Neural crest cell (in vitro differentiated cells): ENCODE data around the gene WDR93. TPM values are rescaled to one million over a fixed set of nuclear protein-coding genes. Genes with fewer than 3 reads are reported as not detected.

Experiments used
- DNase-seq: peaks from one replicate; pipeline ENCODE4 v3.0.0; 2021; ENCODE audit warnings: low read depth, mixed read lengths, low spot score
- H3K27ac Mint-ChIP-seq: one replicate; pipeline ENCODE4 v1.8.0; 2021; ENCODE audit warnings: mild to moderate bottlenecking, mixed read lengths; ENCODE audit not compliant: unreplicated experiment
- H3K27me3 Mint-ChIP-seq: 2 replicates; pipeline ENCODE4 v1.8.0; 2021; ENCODE audit warnings: low read depth, mild to moderate bottlenecking, mixed read lengths
- H3K36me3 Mint-ChIP-seq: 2 replicates; pipeline ENCODE4 v1.8.0; 2021; ENCODE audit warnings: low read depth, mild to moderate bottlenecking, mixed read lengths
- H3K4me1 Mint-ChIP-seq: 2 replicates; pipeline ENCODE4 v1.8.0; 2021; ENCODE audit warnings: mixed read lengths
- H3K4me3 Mint-ChIP-seq: one replicate; pipeline ENCODE4 v1.8.0; 2021; ENCODE audit warnings: mild to moderate bottlenecking, mixed read lengths
- H3K9me3 Mint-ChIP-seq: 2 replicates; pipeline ENCODE4 v1.8.0; 2021; ENCODE audit warnings: mixed read lengths
- total RNA-seq: library from RNA; stranded (reverse); gene quantifications from 2 replicates; pipeline ENCODE4 v1.2.1, GENCODE V29; 2021
- TF ChIP-seq, protein P1 (sequence below): fragments of 200-600 bp; sonication (generic); conservative IDR thresholded peaks from 2 replicates; pipeline ENCODE4 v1.5.0; 2021; ENCODE audit warnings: antibody characterized with exemption, mild to moderate bottlenecking

WDR93 gene
- total RNA-seq, 1 donor from 2014 or later, result not detected

GRCh38 chr15:89772932-89773583, 82.4 kb downstream of the WDR93 start:
- Mint-ChIP-seq H3K4me3 (no peak overlapping the region), H3K36me3 (no peaks in the 10 kb centered on the region), H3K27me3 (peaks cover 8% of the 10 kb centered on the region), H3K9me3 (no peaks in the 10 kb centered on the region), H3K4me1 (no peaks in the 10 kb centered on the region), H3K27ac (no peak overlapping the region)
- TF ChIP-seq, protein P1, sequence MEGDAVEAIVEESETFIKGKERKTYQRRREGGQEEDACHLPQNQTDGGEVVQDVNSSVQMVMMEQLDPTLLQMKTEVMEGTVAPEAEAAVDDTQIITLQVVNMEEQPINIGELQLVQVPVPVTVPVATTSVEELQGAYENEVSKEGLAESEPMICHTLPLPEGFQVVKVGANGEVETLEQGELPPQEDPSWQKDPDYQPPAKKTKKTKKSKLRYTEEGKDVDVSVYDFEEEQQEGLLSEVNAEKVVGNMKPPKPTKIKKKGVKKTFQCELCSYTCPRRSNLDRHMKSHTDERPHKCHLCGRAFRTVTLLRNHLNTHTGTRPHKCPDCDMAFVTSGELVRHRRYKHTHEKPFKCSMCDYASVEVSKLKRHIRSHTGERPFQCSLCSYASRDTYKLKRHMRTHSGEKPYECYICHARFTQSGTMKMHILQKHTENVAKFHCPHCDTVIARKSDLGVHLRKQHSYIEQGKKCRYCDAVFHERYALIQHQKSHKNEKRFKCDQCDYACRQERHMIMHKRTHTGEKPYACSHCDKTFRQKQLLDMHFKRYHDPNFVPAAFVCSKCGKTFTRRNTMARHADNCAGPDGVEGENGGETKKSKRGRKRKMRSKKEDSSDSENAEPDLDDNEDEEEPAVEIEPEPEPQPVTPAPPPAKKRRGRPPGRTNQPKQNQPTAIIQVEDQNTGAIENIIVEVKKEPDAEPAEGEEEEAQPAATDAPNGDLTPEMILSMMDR, result peak; percentile 59
- no peak for DNase-seq

- Mint-ChIP-seq H3K36me3 (no peaks in the 10 kb centered on the region), H3K4me1 (no peaks in the 10 kb centered on the region), H3K27ac (no peak overlapping the region), H3K27me3 (peaks cover 14% of the 10 kb centered on the region), H3K4me3 (no peak overlapping the region), H3K9me3 (no peaks in the 10 kb centered on the region)
- DNase-seq, result no peak
- TF ChIP-seq, protein P1, result no peak
Observed at GRCh38 chr15:89774492-89774891, 83.9 kb downstream of the WDR93 start.

DNA sequence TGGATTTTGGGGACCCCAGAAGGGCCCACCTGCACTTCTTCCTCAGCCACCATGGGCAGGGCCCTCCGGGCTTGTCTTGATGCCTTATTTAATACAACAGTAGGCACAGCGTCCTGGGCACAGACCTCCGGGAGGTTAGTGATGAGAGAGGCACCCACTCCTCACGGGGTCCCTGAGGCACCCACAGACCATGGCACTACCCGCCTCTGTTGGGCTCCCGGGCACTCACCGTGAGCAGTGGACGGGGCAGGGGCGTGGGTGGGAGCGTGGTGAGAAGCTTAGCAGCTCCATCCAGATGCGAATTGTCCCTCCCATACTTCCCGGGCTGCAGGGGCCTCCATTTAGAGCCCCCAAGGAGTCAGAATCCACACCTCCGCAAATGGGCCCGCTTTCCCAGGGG, 85.2 kb downstream of the WDR93 start:
- Mint-ChIP-seq H3K27me3 (peaks cover 17% of the 10 kb centered on the region), H3K27ac (no peak overlapping the region), H3K36me3 (no peaks in the 10 kb centered on the region), H3K9me3 (no peaks in the 10 kb centered on the region), H3K4me1 (no peaks in the 10 kb centered on the region), H3K4me3 (no peak overlapping the region)
- DNase-seq, result no peak
- TF ChIP-seq, protein P1, result no peak

GRCh38 chr15:89776274-89777072, 85.9 kb downstream of the WDR93 start, which contains the start of gene MESP2:
Gene MESP2, plus strand, starts transcription at chr15:89776332. Its CDS starts 26 bp downstream, at chr15:89776358.
- peaks cover 17% of the 10 kb centered on the region for H3K27me3 Mint-ChIP-seq
- peak; percentile 78 for DNase-seq
- no peaks in the 10 kb centered on the region for H3K9me3 Mint-ChIP-seq
- no peak within 1 kb of the TSS for H3K27ac Mint-ChIP-seq
- no peak within 1 kb of the TSS for H3K4me3 Mint-ChIP-seq
- TF ChIP-seq, protein P1, result peak; percentile 63
- H3K4me1 Mint-ChIP-seq, result no peaks in the 10 kb centered on the region
- H3K36me3 Mint-ChIP-seq, result no peaks in the 10 kb centered on the region

GRCh38 chr15:89777073-89777751, 86.6 kb downstream of the WDR93 start:
- Mint-ChIP-seq H3K27me3 (peaks cover 17% of the 10 kb centered on the region), H3K36me3 (no peaks in the 10 kb centered on the region), H3K4me1 (peaks cover 3% of the 10 kb centered on the region), H3K4me3 (no peak overlapping the region), H3K9me3 (no peaks in the 10 kb centered on the region), H3K27ac (no peak overlapping the region)
- TF ChIP-seq, protein P1, result no peak
- no peak for DNase-seq
